ENCODE data around the gene C9orf50.

DNA sequence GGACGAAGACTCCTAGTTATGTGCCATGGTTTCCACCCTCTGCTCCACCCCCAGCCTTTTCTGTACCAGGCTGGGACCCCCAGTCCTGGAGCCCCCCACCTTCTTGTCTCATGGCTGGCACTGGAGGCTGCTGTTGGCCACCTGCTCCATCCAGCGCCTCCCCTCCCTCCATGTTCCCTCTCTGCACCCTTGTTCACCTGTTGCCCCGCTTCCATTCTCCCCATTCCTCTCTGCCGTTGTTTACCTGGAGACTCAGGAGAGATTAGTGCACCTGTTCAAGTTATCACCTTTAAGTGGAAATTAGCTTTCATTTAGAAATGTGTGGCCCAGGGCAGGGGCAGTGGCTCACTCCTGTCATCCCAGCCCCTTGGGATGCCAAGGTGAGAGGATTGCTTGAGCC, 12.3 kb upstream of the C9orf50 start:
- TF ChIP-seq, protein P1, sequence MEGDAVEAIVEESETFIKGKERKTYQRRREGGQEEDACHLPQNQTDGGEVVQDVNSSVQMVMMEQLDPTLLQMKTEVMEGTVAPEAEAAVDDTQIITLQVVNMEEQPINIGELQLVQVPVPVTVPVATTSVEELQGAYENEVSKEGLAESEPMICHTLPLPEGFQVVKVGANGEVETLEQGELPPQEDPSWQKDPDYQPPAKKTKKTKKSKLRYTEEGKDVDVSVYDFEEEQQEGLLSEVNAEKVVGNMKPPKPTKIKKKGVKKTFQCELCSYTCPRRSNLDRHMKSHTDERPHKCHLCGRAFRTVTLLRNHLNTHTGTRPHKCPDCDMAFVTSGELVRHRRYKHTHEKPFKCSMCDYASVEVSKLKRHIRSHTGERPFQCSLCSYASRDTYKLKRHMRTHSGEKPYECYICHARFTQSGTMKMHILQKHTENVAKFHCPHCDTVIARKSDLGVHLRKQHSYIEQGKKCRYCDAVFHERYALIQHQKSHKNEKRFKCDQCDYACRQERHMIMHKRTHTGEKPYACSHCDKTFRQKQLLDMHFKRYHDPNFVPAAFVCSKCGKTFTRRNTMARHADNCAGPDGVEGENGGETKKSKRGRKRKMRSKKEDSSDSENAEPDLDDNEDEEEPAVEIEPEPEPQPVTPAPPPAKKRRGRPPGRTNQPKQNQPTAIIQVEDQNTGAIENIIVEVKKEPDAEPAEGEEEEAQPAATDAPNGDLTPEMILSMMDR (IDR thresholded peaks at IDR 0.05; ENCODE audit: insufficient read depth, low read length, poor library complexity, severe bottlenecking): no peak
- TF ChIP-seq EZH2phosphoT487 (conservative IDR thresholded peaks at IDR 0.05; ENCODE audit: low read length): no peak

Data from SU-DHL-6 (cell line).